Measurements from ENCODE around the gene HYAL1.
"Not testable (repeated sequence)": the region's sequence is repeated elsewhere in the genome, so short reads cannot be mapped to it uniquely, and the experiment has no call there.

- TF ChIP-seq EZH2 (IDR thresholded peaks at IDR 0.05; ENCODE audit: insufficient read depth, poor library complexity, severe bottlenecking); EZH2phosphoT487 (IDR thresholded peaks at IDR 0.05; ENCODE audit: insufficient read depth, low read depth): not testable (repeated sequence)
Observed at GRCh38 chr3:50262200-50262599, 41.2 kb downstream of the HYAL1 start.

Data from GM23248 (cell line).